Measurements from ENCODE around the gene PRKAG2.

The PRKAG2 gene

DNA sequence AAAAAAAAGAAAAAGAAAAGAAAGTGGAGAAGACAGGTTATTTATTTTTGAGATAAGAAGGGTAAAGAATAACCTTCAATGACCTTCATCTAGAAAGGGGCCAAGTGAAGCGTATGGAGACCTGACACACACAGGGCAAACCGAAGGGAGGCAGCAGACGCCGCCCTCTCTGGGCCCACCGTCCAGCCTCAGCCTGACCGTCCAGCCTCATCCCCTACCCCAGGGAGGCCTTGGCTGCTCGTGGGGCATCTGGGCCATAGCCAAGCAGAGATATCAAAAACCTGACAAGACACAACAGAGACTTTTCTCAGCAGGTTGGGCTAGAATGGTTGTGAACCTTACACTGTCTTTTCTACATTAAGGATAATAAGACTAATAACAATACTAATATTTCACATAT is 10.9 kb downstream of the PRKAG2 start:
- DNase-seq (ENCODE audit: low read depth), result no peak

DNA sequence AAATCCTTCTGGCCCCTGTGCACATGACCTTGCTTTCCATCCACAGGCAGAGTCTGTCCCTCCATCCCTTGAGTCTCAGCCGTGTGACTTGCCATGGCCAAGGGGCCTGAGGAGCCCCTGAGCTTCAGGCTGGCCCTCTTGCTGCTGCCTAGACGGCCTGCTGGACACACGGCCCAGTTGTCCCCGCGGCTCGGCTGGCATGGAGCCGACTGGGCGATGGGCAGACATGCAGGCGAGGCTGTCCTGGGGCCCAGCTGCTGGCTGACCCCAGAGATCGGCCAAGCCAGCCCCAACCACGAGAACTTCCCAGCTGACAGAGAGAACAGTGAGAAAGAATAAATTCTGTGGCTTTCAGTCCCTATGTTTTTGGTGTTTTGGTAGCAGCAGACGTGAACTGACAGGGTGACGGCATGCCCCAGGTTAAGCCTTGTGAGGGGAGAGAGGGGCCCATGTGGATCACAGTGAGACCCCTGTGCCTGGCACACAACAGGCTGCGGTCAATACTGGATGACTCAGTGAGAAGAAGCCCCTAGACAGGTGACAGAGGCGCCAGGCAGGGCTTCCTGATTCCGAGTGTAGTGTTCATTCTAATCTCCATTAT is 11.7 kb downstream of the PRKAG2 start:
- no peak for DNase-seq (ENCODE audit: low read depth)

- DNase-seq (ENCODE audit: low read depth), result no peak
These were observed 12.4 kb downstream of the PRKAG2 start for GRCh38 chr7:151864561-151864960.

DNA sequence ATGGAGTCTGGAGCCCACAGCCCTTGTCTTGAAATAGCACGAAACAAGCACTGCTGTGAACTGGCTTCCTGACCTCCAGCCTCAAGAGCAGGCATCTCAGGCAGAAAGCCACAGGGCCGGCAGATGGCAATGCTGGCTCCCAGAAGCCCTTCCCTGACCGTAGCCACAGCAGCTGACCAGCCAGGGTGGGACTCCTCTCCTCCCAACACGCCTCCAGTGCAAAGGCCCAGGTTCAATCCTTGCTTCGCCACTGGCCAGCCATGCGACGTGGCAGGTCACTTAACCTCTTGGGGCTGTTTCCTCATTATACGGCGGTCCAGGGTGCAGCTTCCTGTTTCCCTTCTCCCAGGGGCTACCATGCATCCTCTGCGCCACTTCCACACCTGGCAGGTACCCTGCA is 12.8 kb downstream of the PRKAG2 start:
- DNase-seq (ENCODE audit: low read depth), result no peak

GRCh38 chr7:151863386-151864079 is 13.4 kb downstream of the PRKAG2 start:
- no peak for DNase-seq (ENCODE audit: low read depth)

DNA sequence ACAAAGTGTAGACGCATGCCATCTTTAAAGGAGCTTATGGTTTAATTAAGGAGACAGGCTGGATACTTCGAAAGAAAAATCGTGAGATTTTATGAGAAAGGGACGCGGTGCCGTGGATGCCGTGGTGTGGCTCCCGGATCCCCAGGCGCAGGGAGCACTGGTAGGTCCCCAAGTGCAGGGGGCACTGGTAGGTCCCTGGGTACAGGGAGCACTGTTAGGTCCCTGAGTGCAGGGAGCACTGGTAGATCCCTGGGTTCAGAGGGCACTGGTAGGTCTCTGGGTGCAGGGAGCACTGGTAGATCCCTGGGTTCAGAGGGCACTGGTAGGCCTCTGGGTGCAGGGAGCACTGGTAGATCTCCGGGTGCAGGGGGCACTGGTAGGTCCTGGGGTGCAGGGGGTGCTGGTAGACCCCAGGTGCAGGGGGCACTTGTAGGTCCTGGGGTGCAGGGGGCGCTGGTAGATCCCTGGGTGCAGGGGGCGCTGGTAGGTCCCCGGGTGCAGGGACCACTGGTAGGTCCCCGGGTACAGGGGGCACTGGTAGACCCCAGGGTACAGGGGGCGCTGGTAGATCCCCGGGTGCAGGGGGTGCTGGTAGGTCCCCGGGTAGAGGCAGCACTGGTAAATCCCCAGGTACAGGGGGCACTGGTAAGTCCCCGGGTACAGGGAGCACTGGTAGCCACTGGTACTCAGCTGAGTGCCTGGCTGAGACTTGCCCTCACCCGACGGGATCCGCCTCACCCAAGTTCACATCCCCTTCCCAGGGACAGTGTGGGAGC is 14.1 kb downstream of the PRKAG2 start:
- no peak for DNase-seq (ENCODE audit: low read depth)

- no peak for DNase-seq (ENCODE audit: low read depth)
These were observed 15.0 kb downstream of the PRKAG2 start for GRCh38 chr7:151861881-151862280.

GRCh38 chr7:151860771-151861170 is 16.1 kb downstream of the PRKAG2 start:
- no peak for DNase-seq (ENCODE audit: low read depth)

DNA sequence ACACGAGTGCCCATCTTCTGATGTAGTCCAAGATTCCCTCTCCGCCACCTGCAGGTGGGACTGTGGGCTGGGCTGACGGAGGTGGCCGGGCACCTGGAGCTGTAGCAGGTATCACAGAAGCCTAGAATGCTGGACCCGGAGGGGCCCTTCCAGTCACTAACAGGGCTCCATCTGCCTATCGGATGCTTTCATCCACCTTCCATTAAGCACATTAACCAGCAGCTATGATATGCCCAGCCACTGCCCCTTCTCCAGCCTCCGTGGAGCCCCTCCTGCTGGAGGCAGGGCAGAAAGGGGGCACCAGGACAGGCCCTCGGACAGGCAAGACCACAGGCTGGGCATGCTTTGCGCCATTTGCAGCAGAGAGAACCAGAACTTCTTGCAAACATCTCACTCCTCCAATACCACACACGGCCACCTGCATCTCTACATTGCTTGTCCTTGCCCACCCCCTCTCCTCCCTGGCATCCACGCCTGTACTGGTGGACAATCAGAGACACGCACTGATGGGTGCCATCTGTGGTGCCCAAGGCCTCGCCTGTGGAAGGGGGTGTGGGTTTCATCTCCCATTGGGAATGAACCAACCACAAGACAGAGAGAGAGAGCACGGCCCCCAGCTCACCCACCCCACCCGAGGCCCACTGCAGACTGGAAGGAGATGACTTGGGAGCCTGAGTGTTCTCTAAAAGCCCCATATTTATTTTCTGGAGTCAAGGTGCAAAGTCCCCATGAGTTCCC is 16.8 kb downstream of the PRKAG2 start:
- no peak for DNase-seq (ENCODE audit: low read depth)

DNA sequence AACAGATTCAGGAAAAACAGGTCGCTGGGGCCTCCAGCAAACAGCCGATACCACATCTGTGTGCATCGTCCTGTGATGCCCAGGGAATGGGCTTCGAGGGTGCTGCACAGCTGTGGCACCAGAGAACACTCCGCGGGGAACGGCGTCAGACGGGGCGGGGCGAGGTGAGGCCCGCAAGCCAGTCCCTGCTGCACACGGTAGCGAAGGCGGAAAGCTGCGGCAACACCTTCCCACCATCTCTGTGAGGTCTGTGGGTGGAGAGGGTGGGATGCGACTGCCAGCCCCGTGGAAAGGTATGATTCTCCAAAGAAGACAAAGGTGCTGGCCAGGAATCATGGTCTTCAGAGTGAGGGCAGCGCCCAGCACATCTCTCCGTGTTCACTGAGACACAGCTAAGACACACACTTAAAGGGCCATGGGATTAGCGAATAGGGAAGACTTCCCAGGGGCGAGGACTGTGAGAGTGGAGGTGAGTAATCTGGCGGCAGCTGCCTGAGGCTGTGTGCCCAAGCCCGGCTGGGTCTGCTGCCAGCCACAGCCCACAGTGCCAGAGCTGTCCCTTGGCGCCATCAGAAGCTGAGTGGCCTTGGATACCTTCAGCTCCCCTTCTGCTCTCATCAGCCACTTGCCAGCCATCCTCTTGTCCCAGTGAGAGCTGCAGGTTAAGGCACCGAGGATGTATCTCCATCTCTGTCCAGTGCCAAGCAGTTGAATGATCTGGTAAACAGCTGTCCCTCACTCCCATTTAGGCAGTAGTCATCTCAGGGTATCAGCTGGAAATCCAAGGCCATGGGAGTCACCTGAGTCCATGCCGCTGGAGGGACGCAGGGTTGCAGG is 17.6 kb downstream of the PRKAG2 start:
- no peak for DNase-seq (ENCODE audit: low read depth)

DNA sequence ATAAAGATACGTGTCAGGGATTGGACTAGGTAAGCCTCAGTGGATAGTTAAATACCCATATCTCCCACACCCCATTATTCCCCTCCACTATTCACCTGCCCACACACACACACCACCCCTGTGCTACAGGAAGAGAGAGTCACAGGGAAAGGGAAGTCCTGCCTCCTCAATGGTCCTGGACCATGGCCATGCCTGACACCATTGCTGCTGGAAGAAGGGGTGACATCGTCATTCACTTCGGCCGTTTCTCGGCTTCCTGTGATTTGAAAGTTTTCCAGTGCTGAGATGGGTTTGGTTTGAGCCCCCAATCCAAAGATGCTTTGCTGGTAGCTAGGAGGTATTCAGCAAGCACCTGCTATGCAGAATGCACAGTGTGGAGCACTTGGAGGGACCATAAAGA is 18.5 kb downstream of the PRKAG2 start:
- no peak for DNase-seq (ENCODE audit: low read depth)

- DNase-seq (ENCODE audit: low read depth), result no peak
These were observed 19.0 kb downstream of the PRKAG2 start for GRCh38 chr7:151857866-151858450.

- no peak for DNase-seq (ENCODE audit: low read depth)
These were observed 19.5 kb downstream of the PRKAG2 start for GRCh38 chr7:151857412-151857811.

DNA sequence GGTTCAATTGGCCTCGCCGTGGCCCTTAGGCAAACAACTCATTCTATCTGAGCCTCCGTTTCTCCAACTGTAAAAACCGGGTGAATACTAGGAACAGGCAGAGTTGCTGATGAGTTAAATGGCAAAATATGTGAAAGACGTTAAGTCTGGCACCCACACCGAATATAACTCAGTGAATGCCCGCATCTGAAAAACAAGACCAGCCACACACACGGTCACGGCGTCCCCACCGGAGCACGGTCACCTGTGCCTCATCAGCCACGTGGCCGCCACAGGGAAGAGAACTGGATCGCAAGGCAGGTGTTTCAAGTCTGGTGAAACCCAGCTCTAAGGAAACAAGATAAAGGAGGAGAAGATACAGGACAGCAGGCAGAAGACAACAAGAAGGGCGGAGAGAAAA is 20.4 kb downstream of the PRKAG2 start:
- DNase-seq (ENCODE audit: low read depth), result no peak

GRCh38 chr7:151856098-151856497 is 20.8 kb downstream of the PRKAG2 start:
- DNase-seq (ENCODE audit: low read depth), result no peak

DNA sequence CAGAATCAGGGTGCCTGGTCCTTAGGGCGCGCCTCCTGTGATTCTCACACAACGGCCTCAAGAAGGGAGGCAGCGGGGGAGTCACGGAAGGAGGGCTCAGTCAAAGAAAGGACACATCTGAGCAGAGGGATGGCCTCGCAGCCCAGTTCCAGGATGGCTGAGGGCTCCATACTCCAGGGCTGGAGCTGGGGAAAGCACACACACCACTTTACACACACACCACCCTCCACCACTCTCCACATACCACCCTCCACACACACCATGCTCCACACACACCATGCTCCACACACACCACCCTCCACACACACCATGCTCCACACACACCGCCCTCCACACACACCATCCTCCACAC is 22.2 kb downstream of the PRKAG2 start:
- DNase-seq (ENCODE audit: low read depth), result no peak

- no peak for DNase-seq (ENCODE audit: low read depth)
These were observed 22.8 kb downstream of the PRKAG2 start for GRCh38 chr7:151853896-151854719.

DNA sequence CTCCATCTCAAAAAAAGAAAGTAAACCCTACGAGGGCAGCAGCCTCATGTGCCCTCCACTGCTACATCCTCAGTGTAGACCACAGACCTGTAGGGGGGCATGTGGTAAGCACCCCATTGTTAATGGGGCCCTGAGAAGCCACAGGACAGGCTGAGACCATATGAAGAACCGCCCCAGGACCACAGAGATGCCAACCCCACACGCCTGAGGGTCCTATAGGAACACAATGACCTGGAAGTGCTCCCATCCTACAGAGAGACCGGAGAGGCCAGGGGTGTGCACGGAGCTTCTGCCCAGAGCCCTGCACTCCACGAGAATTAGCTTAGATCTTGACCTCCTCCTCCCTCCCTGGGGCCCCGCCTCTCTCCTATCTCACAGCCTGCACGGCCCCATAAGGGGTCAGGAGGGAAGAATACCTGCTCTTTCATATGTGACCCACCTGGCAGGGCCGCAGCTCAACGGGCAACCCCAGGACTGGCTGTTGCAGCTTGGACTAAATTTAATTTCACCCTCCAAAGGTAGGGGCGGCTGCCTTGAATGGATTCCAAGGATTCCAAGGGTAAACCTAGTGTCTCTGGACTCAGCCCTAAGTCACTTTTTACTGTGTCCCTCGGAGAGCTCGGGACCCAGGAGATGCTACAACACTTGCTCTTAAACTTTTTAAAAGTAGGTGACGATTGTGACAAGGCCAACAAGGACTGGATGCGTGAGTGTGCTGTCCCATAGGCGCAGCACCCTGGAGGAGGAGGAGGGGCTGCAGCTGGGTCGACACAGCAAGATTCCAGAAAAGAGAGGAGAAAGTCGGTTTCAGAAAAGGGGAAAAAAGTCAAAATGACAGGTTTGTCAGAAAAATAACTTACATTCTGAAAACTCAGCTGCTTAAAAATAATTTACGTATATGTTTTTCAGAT is 24.2 kb downstream of the PRKAG2 start:
- no peak for DNase-seq (ENCODE audit: low read depth)

DNA sequence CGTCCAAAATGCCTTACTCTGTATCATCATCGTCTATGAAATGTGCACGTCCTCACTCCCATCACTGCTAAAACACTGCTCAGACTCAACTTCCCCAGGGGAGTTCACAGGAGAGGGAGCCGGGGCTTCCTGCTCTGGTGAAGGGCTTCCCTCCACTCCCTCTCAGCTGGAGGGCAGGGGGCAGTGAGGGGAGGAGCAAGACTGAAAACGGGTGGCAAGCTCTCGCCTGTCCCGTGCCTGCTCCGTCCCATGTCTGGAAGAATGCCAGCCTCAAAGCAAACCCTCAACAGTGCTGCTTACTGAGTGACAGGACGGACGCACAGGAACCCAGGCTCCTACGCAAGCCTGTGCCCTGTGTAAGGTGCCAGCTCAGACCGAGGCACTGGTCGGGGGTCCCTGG is 25.1 kb downstream of the PRKAG2 start:
- no peak for DNase-seq (ENCODE audit: low read depth)

Data from iris pigment epithelial cell (primary cell).